HCT116 (cell line): Measurements from ENCODE around the gene WNT9A. TPM values are rescaled to one million over a fixed set of nuclear protein-coding genes. Genes with fewer than 3 reads are reported as not detected.
"Not testable (repeated sequence)": the region's sequence is repeated elsewhere in the genome, so short reads cannot be mapped to it uniquely, and the experiment has no call there.

ENCODE experiments used
- ATAC-seq: fragments of 200-7000 bp; cut with Tn5 transposase; 2 replicates; pipeline ENCODE4 v1.9.1; 2020; ENCODE audit warnings: mild to moderate bottlenecking, moderate library complexity
- BruUV-seq: library from RNA; stranded (reverse); fragments of 400-500 nt; replicated peaks from 2 replicates; lab custom pipeline; 2021; lab: Mats Ljungman, UMichigan
- CTCF ChIA-PET: fragments of 300-600 bp; sonication (Branson Sonifier 250); formaldehyde crosslinking; loops from one replicate; lab custom pipeline; 2021; ENCODE audit warnings: antibody characterized with exemption; lab: Charles Lee
- POLR2A ChIA-PET: fragments of 300-600, 350-600 bp; sonication (Branson Sonifier 250); formaldehyde crosslinking; loops from one replicate; lab custom pipeline; 2021; ENCODE audit warnings: antibody characterized with exemption; lab: Charles Lee
- RAD21 ChIA-PET, 2 experiments: fragments of 300-600 bp; sonication (Branson Sonifier 250); formaldehyde crosslinking; loops; one replicate each; lab custom pipeline; 2023; ENCODE audit warnings: low total read pairs in 2 of 2; ENCODE audit not compliant: uncharacterized antibody in 2 of 2, unreplicated experiment in 2 of 2, low non-redundant PET in 1 of 2; lab: Charles Lee
- DNase-seq: peaks from one replicate; pipeline ENCODE4 v3.0.0-alpha.2; 2010; ENCODE audit warnings: low read depth, low spot score
- H2AFZ ChIP-seq: fragments of 200-600 bp; shearing (Covaris generic), sonication (generic); 2 replicates; pipeline ENCODE4 v1.6.1; 2017; ENCODE audit warnings: low read depth, mixed run types, mixed read lengths, antibody characterized with exemption, low read length; ENCODE audit not compliant: poor library complexity, severe bottlenecking
- H3K27ac ChIP-seq: 2 replicates; pipeline ENCODE4 v1.5.1; 2012; ENCODE audit warnings: low read depth, low read length
- H3K27me3 ChIP-seq: fragments of 200-600 bp; sonication (generic); 2 replicates; pipeline ENCODE4 v1.6.1; 2016; ENCODE audit warnings: mixed run types, low read length, mixed read lengths; ENCODE audit not compliant: insufficient read depth
- H3K36me3 ChIP-seq, 2 experiments: fragments of 200-500 bp in 1 of 2; fragments of 200-600 bp in 1 of 2; sonication (Bioruptor generic) in 1 of 2; sonication (generic) in 1 of 2; 2 replicates each; pipeline versions ENCODE4 v1.5.1 to v1.6.1; 2014 to 2016; ENCODE audit warnings: low read length in 2 of 2, inconsistent platforms in 1 of 2, mixed read lengths in 1 of 2, mixed run types in 1 of 2; ENCODE audit not compliant: insufficient read depth in 2 of 2, control insufficient read depth in 1 of 2
- H3K4me1 ChIP-seq, 2 experiments: fragments of 200-600 bp in 1 of 2; sonication (generic) in 1 of 2; 2 replicates each; pipeline versions ENCODE4 v1.5.1 to v1.6.1; 2012 to 2017; ENCODE audit warnings: low read length in 2 of 2, inconsistent platforms in 1 of 2, mild to moderate bottlenecking in 1 of 2, mixed read lengths in 1 of 2, mixed run types in 1 of 2, moderate library complexity in 1 of 2; ENCODE audit not compliant: insufficient read depth in 2 of 2, control insufficient read depth in 1 of 2
- H3K4me2 ChIP-seq: fragments of 200-600 bp; sonication (generic); 2 replicates; pipeline ENCODE4 v1.6.1; 2017; ENCODE audit warnings: mixed run types, low read length, mixed read lengths
- H3K4me3 ChIP-seq, 2 experiments: fragments of 200-600 bp in 1 of 2; sonication (generic) in 1 of 2; replicated peaks in 1 of 2; 2 replicates each; pipeline ENCODE4 v1.5.1; 2011 to 2016; ENCODE audit warnings: low read length in 2 of 2, control low read depth in 1 of 2, low read depth in 1 of 2, mild to moderate bottlenecking in 1 of 2, mixed read lengths in 1 of 2, mixed run types in 1 of 2
- H3K79me2 ChIP-seq: fragments of 200-600 bp; sonication (generic); 2 replicates; pipeline ENCODE4 v1.6.1; 2017; ENCODE audit warnings: mild to moderate bottlenecking, mixed run types, low read length, moderate library complexity, mixed read lengths; ENCODE audit not compliant: insufficient read depth
- H3K9ac ChIP-seq: fragments of 200-600 bp; sonication (generic); 2 replicates; pipeline ENCODE4 v1.6.1; 2016; ENCODE audit warnings: low read length, mixed read lengths
- H3K9me2 ChIP-seq: fragments of 200-600 bp; sonication (generic), shearing (Covaris generic); 2 replicates; pipeline ENCODE4 v1.6.1; 2017; ENCODE audit warnings: mixed run types, mild to moderate bottlenecking, moderate library complexity; ENCODE audit not compliant: insufficient read depth
- H3K9me3 ChIP-seq, 2 experiments: fragments of 200-500 bp in 1 of 2; fragments of 200-600 bp in 1 of 2; sonication (Bioruptor generic) in 1 of 2; sonication (generic) in 1 of 2; 2 replicates each; pipeline ENCODE4 v1.6.1; 2014 to 2017; ENCODE audit warnings: low read length in 2 of 2, mixed read lengths in 2 of 2, inconsistent platforms in 1 of 2, low read depth in 1 of 2, mild to moderate bottlenecking in 1 of 2, mixed run types in 1 of 2, moderate library complexity in 1 of 2; ENCODE audit not compliant: control insufficient read depth in 1 of 2, insufficient read depth in 1 of 2
- H4K20me1 ChIP-seq: fragments of 200-600 bp; sonication (generic), shearing (Covaris generic); 2 replicates; pipeline ENCODE4 v1.6.1; 2017; ENCODE audit warnings: mixed run types, mild to moderate bottlenecking, moderate library complexity; ENCODE audit not compliant: insufficient read depth
- CTCF ChIP-seq, 3 experiments: fragments of 200-600 bp in 1 of 3; sonication (generic) in 1 of 3; IDR thresholded peaks in 2 of 3; conservative IDR thresholded peaks in 1 of 3; 2 replicates each; pipeline ENCODE4 v1.5.1; 2012 to 2017; ENCODE audit warnings: low read depth in 2 of 3, low read length in 2 of 3, antibody characterized with exemption in 1 of 3, borderline replicate concordance in 1 of 3, control low read depth in 1 of 3, mild to moderate bottlenecking in 1 of 3, mixed read lengths in 1 of 3, mixed run types in 1 of 3, moderate library complexity in 1 of 3; ENCODE audit not compliant: insufficient read depth in 1 of 3
- RAD21 ChIP-seq: IDR thresholded peaks from 2 replicates; pipeline ENCODE4 v1.6.1; 2012; ENCODE audit warnings: low read depth, mild to moderate bottlenecking
- intact Hi-C: fragments of 100-400 bp; cut with micrococcal nuclease; formaldehyde crosslinking; loops from 2 replicates; pipeline ENCODE4 v1.10.0; 2022
- total RNA-seq: library from RNA; stranded (reverse); gene quantifications from one replicate; pipeline ENCODE4 v1.2.1, GENCODE V29; 2021; ENCODE audit not compliant: unreplicated experiment

The WNT9A gene
- total RNA-seq, 1 experiment from 2014 or later, result 5.6 TPM

DNA sequence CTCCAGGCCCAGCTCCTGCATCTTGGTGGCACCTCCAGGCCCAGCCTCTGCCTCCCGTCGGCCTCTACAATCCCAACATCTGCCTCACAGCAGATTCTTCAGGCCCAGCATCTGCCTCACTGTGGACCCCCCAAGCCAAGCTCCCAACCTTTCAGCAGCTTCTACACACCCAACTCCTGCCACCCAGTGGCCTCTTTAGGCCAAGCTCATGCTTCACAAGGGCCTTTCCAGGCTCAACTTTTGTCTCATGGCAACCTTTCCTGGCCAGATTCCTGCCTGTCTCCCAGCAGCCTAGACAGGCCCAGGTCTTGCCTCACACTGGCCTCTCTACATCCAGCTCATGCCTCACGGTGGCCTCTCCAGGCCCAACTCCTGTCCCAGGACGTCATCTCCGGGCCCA lies 20.1 kb upstream of the WNT9A start:
- BruUV-seq, H2AFZ ChIP-seq, POLR2A ChIA-PET, H3K9me2 ChIP-seq, DNase-seq, intact Hi-C loops, H3K36me3 ChIP-seq, H3K9me3 ChIP-seq, H3K9ac ChIP-seq, H3K27me3 ChIP-seq, ATAC-seq, H3K4me2 ChIP-seq, H3K79me2 ChIP-seq, RAD21 ChIA-PET, H3K4me3 ChIP-seq, H4K20me1 ChIP-seq, H3K4me1 ChIP-seq, H3K27ac ChIP-seq: not testable (repeated sequence)
- CTCF ChIA-PET, result interaction anchor here (0.6 kb wide), 1 partner anchor 486 kb away, joined by 3 read pairs; no protein-coding TSS in a partner anchor
- TF ChIP-seq RAD21 (peak; percentile 39; the same call in 1 of the 2 replicates), CTCF (IDR thresholded peaks at IDR 0.05 in 2 of 3, conservative IDR thresholded peaks at IDR 0.05 in 1 of 3; ENCODE audit: borderline replicate concordance in 1 of 3, insufficient read depth in 1 of 3, low read depth in 2 of 3, low read length in 2 of 3) (peak; percentile 11 to 45 (median 34); a peak in 2 of 6 replicates)

- H3K4me1 ChIP-seq, intact Hi-C loops, H4K20me1 ChIP-seq, H3K36me3 ChIP-seq, ATAC-seq, H3K9me3 ChIP-seq, H3K4me2 ChIP-seq, BruUV-seq, H3K27ac ChIP-seq, H3K79me2 ChIP-seq, DNase-seq, H3K9ac ChIP-seq, H3K9me2 ChIP-seq, H2AFZ ChIP-seq, H3K4me3 ChIP-seq, POLR2A ChIA-PET, H3K27me3 ChIP-seq, RAD21 ChIA-PET: not testable (repeated sequence)
- peak in 2 of 3 experiments; percentile 13 to 30; a peak in 1 of 6 replicates for TF ChIP-seq CTCF (IDR thresholded peaks at IDR 0.05 in 2 of 3, conservative IDR thresholded peaks at IDR 0.05 in 1 of 3; ENCODE audit: borderline replicate concordance in 1 of 3, insufficient read depth in 1 of 3, low read depth in 2 of 3, low read length in 2 of 3)
- CTCF ChIA-PET, result interaction anchor here (0.7 kb wide), 1 partner anchor 33 kb away, joined by 3 read pairs; no protein-coding TSS in a partner anchor
These were observed 19.0 kb upstream of the WNT9A start for GRCh38 chr1:227966733-227967132.
